Type B pancreatic cell (in vitro differentiated cells): Measurements from ENCODE around the gene ADCY9. TPM values are rescaled to one million over a fixed set of nuclear protein-coding genes. Genes with fewer than 3 reads are reported as not detected.
A peak's percentile ranks its signal among the peaks of the same experiment; 100 is the strongest.

Experiments
- DNase-seq: peaks from one replicate; pipeline ENCODE4 v3.0.0; 2021; ENCODE audit warnings: mixed read lengths; ENCODE audit not compliant: unreplicated experiment; ENCODE audit errors: extremely low spot score
- H3K27ac Mint-ChIP-seq: 2 replicates; pipeline ENCODE4 v1.8.0; 2021; ENCODE audit warnings: mild to moderate bottlenecking, mixed read lengths
- H3K27me3 Mint-ChIP-seq: 2 replicates; pipeline ENCODE4 v1.8.0; 2021; ENCODE audit warnings: mixed read lengths
- H3K36me3 Mint-ChIP-seq: 2 replicates; pipeline ENCODE4 v1.8.0; 2021; ENCODE audit warnings: mixed read lengths
- H3K4me1 Mint-ChIP-seq: one replicate; pipeline ENCODE4 v1.8.0; 2021; ENCODE audit warnings: mixed read lengths; ENCODE audit not compliant: unreplicated experiment
- H3K4me3 Mint-ChIP-seq: 2 replicates; pipeline ENCODE4 v1.8.0; 2021; ENCODE audit warnings: mild to moderate bottlenecking, mixed read lengths
- H3K9me3 Mint-ChIP-seq: 2 replicates; pipeline ENCODE4 v1.8.0; 2021; ENCODE audit warnings: mixed read lengths
- total RNA-seq: library from RNA; stranded (reverse); gene quantifications from 2 replicates; pipeline ENCODE4 v1.2.1, GENCODE V29; 2021; ENCODE audit warnings: low replicate concordance
- TF ChIP-seq, protein P1 (sequence below): fragments of 200-600 bp; sonication (generic); conservative IDR thresholded peaks from 2 replicates; pipeline ENCODE4 v1.5.0; 2021; ENCODE audit warnings: antibody characterized with exemption, mild to moderate bottlenecking

The ADCY9 gene
- total RNA-seq, 1 donor from 2014 or later = 13.9 TPM

DNA sequence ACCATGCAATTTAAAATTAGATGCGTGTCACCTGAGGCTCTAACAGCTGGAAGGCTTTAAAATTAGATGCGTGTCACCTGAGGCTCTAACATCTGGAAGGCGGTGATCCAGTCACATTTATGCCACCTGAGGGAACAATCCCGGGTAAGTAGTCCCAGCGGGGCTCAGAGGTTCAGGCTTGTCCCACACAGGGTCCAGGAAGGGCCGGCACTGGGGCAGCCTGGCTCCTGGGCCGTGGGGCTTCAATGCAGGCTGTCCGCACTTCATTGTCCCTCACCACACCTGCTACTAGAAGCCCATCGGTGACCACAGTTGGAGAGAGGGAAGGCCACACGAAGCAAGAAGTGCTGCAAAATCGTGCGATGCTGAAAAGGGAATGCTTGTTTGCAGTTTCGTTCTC is 15.4 kb upstream of the ADCY9 start:
- Mint-ChIP-seq H3K9me3 (peaks cover 5% of the 10 kb centered on the region), H3K27me3 (no peaks in the 10 kb centered on the region), H3K4me3 (no peak overlapping the region), H3K36me3 (no peaks in the 10 kb centered on the region), H3K4me1 (peaks cover 8% of the 10 kb centered on the region), H3K27ac (no peak overlapping the region)
- DNase-seq = no peak
- TF ChIP-seq, protein P1, sequence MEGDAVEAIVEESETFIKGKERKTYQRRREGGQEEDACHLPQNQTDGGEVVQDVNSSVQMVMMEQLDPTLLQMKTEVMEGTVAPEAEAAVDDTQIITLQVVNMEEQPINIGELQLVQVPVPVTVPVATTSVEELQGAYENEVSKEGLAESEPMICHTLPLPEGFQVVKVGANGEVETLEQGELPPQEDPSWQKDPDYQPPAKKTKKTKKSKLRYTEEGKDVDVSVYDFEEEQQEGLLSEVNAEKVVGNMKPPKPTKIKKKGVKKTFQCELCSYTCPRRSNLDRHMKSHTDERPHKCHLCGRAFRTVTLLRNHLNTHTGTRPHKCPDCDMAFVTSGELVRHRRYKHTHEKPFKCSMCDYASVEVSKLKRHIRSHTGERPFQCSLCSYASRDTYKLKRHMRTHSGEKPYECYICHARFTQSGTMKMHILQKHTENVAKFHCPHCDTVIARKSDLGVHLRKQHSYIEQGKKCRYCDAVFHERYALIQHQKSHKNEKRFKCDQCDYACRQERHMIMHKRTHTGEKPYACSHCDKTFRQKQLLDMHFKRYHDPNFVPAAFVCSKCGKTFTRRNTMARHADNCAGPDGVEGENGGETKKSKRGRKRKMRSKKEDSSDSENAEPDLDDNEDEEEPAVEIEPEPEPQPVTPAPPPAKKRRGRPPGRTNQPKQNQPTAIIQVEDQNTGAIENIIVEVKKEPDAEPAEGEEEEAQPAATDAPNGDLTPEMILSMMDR = no peak

DNA sequence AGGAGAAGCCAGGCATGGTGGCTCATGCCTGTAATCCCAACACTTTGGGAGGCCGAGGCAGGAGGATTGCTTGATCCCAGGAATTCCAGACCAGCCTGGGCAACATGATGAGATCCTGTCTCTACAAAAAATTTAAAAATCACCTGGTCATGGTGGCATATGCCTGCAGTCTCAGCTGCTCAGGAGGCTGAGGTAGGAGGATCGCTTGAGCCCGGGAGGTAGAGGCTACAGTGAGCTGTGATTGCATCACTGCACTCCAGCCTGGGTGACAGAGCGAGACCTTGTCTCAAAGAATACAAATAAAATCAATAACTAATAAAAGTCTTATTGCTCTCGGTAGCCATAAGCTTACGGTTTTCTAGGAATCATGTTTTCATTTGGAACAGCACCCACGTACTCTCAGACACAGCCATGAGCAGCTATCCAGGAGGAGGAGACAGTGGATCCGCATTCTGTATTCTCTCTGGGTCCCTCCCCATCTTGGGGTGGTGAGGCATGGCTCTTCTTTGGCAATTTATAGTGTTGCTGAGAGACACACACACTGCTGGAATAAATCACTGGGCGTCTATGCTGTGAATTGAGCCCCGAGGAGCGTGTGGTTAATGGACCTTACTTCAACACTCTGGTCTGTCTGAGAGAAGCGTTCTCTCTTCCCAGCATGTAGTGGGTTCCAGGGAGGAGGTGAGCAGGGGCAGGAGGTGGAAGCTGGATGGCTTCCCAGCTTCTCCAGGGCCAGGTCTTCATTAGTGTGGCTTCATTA is 8.5 kb upstream of the ADCY9 start:
- H3K4me3 Mint-ChIP-seq = no peak overlapping the region

DNA sequence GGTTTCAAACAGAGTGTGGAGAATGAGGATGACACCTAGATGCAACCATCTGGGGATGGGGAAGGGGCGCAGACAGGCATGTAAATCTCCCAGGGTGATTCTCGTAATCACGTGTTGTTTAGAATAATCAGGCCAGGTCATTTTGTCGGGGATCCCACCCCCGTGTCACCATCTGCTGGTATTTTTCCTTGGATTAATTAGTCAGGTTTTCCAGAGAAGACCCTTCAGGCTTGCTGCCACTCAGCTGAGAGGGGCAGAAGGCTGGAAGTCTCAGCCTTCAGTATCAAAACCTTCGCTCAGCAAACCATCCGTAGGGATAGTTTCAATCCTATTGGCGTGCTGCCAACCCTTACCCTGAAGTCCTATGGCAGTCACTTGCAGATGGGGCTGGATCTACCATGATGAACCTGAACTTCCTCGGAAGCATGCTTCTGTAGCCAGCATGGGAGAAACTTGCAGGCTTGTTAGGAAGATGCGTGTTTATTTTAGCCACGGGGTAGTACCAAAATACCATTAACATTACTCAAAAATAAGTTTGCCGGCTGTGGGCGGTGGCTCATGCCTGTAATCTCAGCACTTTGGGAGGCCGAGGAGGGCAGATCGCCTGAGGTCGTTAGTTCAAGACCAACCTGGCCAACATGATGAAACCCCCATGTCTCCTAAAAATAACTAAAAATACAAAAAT is 7.5 kb upstream of the ADCY9 start:
- no peaks in the 10 kb centered on the region for H3K27me3 Mint-ChIP-seq
- DNase-seq = no peak
- H3K27ac Mint-ChIP-seq = no peak overlapping the region
- H3K4me1 Mint-ChIP-seq = peaks cover 7% of the 10 kb centered on the region
- H3K36me3 Mint-ChIP-seq = no peaks in the 10 kb centered on the region
- no peak overlapping the region for H3K4me3 Mint-ChIP-seq
- TF ChIP-seq, protein P1 = no peak
- H3K9me3 Mint-ChIP-seq = no peaks in the 10 kb centered on the region

More for the DNA sequence above, 8.5 kb upstream of the ADCY9 start:
- Mint-ChIP-seq H3K27me3 (no peaks in the 10 kb centered on the region), H3K4me1 (peaks cover 7% of the 10 kb centered on the region), H3K36me3 (no peaks in the 10 kb centered on the region), H3K9me3 (no peaks in the 10 kb centered on the region), H3K27ac (no peak overlapping the region)
- DNase-seq = no peak
- TF ChIP-seq, protein P1 = no peak

DNA sequence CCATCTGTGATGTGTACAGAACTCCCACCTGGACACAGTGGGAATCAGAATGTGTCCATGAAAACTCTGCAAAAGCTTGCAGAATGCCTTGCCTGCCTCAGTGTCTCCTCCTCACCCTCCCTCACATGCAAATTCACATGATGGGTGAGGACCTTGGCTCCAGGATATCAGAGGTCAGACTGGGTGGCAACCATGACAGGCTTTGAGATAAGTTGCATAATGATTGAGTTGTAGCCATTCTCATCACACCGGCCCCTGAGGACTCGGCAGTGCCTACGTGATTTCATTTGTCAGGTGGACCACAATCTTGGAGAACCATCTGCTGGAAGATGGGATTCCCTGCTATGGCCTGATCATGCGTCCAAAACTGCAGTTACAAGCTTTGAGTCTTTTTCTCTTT is 3.9 kb upstream of the ADCY9 start:
- Mint-ChIP-seq H3K27me3 (peaks cover 3% of the 10 kb centered on the region), H3K36me3 (no peaks in the 10 kb centered on the region), H3K27ac (no peak overlapping the region), H3K9me3 (no peaks in the 10 kb centered on the region), H3K4me3 (no peak overlapping the region), H3K4me1 (peaks cover 14% of the 10 kb centered on the region)
- TF ChIP-seq, protein P1 = no peak
- DNase-seq = no peak

DNA sequence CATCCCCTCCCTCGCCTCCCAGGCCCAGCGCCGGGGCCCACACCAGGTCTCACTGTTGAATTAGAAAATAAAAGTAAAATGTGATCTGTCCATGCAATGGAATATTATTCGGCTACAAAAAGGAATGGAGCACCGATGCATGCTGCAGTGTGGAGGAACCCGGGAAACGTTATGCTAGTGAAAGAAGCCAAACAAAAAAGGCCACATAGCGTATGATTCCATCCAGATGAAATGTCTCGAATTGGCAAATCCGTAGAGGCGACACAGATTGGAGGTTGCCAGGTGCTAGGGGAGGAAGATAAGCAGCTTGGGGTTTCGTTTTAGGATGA is 972 bp upstream of the ADCY9 start:
- peaks cover 5% of the 10 kb centered on the region for H3K36me3 Mint-ChIP-seq
- no peaks in the 10 kb centered on the region for H3K9me3 Mint-ChIP-seq
- TF ChIP-seq, protein P1 = no peak
- peaks cover 29% of the 10 kb centered on the region for H3K4me1 Mint-ChIP-seq
- DNase-seq = no peak
- peaks cover 3% of the 10 kb centered on the region for H3K27me3 Mint-ChIP-seq
- peak overlapping the region; percentile 88 for H3K4me3 Mint-ChIP-seq
- peak overlapping the region; percentile 65 for H3K27ac Mint-ChIP-seq
